NCI-H526 treated with DMSO at 0.1 percent for 48 hours (cell line): ENCODE data around the gene MRPL40.
"Not testable (repeated sequence)": the region's sequence is repeated elsewhere in the genome, so short reads cannot be mapped to it uniquely, and the experiment has no call there.

Experiments
- DNase-seq: peaks from one replicate; lab custom pipeline; 2025; lab: John Stamatoyannopoulos, UW

Gene MRPL40

DNA sequence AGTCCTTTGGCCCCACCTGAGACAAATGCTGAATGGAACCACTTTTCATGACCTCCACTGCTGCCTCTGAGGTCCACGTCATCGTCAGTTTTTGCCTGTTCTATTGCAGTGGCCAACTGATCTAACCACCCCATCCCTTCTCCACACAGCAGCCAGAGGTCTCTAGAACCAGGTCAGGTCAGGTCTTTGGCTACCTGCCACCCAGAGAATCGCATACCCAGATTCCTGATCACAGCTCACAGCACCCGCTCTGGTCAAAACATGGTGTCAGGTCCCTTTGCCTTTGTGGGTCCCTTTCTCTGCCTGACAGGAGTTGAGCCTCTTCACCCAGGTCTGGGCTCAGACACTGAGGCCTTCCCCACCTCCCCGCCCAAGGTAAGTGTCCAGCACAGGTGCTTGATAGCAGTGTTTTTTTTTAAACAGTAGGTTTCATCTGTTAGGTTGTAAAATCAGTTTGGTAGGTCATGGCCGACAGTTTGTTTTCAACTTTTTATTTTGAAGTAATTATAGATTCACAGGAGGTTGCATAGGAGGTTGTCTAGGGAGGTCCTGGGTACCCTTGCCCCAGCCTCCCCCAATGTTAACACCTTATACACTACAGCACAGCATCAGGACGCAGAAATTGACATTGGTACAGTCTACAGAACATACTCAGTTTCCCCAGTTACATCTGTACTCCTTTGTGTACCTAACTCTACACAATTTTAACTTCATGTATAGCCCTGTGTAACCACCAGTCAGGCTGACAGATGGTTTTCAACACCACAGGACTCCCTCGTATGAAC is 8.3 kb downstream of the MRPL40 start:
- DNase-seq, result no peak

DNA sequence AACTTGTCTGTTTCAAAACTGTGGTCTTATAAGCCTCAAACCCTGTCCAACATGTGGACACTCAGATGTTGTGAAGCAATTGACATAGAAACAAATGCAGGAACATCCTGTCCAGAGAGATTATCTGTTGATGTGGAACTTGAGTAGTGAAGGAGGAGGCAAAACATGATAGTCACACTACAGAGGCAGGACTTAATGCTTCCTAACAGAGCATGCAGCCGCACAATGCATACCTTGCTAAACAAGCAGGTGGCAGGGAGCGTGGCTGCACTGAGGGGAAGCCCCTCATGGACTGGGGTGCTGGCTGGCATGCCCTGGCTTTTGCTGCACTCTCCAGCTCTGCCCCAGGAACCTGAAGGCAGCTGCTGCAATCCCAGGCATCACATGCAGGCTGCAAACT is 9.8 kb downstream of the MRPL40 start:
- DNase-seq, result no peak

DNA sequence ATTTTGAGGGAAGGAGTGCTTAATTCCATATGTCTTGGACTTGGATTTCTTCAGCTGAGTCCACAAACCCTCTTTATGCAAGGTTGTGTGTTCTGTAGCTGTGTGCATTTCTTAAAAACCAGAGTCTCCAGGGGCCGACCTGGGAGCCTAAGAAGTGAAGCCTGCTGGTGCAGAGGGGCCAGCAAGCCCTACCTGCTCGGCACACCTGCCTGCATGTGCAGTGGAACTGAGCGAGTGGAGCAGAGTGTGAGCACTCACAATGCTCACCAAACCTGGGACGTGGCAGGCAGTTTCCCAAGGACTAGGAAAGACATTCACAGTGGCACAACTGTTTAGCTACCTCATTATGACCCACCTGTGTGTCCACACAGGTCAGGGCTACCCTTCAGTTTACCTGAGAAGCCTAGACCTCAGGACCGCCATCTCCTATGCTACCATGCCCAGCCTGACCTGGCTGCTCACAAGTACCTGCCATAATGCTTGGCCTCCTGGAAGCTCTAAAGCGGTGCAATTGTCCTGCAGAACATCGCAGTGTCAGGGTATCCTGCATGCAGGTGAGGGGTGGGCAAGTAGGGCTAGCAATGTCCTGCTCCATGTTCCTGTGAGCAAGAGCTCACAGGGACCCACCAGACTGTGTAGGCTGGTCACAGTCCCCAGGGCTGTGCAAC is 11.3 kb downstream of the MRPL40 start:
- no peak for DNase-seq

DNA sequence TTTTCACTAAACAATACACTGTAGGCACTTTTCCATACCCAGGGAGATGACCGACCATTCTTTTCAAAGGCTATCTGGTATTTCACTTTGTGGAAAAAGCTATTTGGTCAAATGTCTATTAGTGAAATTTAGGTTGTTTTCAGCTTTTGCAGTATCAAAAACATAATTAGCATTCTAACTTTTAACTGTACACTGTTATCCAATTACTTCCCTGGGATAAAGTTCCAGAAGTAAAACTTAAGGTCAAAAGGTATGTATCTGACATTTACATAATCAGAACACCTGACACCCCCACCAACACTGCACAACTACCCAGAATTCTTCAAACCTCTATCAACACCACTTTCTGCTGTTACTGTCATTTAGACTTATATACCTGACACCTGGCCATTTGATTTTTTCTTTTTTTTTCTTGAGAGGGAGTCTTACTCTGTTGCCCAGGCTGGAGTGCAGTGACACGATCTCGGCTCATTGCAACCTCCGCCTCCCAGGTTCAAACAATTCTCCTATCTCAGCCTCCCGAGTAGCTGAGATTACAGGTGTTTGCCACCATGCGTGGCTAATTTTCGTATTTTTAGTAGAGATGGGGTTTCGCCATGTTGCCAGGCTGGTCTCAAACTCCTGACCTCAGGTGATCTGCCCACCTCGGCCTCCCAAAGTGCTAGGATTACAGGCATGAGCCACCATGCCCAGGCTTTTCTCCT is 13.1 kb downstream of the MRPL40 start:
- not testable (repeated sequence) for DNase-seq

DNA sequence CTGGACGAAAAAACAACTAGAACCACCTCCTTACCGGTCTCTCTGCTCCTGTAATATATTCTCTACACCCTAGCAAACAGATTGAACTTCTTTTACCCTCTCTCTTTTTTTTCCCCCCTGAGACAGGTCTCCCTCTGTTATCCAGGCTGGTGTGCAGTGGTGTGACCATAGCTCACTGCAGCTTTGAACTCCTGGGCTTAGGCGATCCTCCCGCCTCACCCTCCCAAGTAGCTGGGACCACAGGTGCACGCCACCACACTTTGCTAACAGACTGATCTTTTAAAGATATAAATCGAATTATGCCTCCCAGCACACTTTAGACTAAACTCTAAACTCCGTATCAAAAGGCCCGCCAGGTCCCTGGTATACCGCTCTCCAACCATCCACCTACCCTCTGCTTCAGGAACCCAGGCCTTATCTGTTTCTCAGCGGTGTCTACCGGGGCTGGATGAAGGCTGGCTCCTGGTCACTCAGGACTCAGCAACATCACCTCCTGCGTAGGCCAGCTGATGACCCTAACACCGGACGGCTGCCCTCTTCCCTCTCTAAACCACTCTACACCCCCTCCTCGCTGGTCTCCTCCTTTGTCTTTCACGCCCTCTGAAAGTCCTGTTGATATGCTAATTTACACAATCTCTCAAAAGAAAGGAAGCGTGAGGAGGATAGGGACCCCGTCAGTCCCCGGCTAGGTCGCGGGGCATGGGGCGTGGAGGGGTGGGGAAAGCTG is 14.4 kb downstream of the MRPL40 start:
- no peak for DNase-seq

DNA sequence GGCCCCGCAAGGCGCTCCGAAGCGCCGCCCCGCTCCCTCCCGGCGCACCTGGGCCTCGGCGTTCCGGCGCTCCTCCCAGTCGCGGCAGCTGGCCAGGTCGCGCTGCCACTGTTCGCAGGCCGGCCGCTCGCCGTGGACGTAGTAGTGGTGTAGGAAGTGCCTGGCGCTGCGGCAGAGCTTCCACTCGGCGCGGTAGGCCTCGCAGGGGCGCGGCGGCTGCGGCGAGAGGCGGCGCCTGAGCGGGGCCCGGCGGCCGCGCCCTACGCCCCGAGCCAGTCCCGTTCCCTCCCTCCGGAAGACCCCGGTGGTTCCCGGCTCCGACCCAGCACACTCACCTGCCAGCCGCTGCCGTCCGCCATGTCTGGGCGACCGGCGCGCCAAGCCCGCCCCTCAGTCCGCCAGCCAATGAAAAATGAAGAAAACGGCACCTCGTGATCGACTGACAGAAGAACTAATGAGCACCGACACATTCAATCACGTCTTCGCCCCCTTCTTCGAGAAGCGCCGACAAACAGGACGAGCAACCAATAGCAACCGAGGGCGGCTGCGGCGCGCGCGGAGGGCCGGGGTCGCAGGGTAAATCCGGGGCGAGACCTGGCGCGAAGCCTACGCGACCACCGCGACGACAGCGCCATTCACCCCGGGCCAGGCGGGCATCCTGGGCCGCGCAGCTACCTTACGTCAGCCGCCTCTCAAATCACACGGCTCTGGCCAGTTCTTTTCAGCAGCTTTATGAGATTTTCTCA is 15.2 kb downstream of the MRPL40 start, which contains the start of gene C22orf39:
Gene C22orf39 (minus strand): TSS at position 382 of the 746 bp plus-strand sequence. CDS start 23 bp downstream, at position 359.
- peak; percentile 84 for DNase-seq

DNA sequence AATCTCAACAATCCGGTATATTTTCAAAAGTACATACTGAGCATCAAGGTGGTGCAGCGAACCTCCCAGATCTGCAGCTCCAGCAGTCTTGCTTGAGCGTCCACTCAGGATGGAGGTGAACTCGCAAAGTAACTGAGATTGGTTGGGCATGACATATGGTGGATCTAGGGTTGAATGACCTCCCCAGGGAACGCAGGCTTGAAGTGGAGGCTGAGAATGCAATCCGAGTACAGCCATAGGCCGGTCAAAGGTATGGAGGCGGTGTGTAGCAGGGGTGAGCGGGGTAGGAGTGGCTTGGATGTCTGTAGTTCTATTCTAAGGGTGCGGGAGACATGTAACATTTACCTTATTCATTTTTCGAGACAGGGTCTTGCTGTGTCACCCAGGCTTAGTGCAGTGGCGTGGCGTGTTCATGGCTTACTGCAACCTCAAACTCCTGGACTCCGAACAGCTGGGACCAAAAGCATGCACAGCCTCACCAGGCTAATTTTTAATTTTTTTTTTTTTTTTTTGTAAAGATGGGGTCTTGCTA is 15.8 kb downstream of the MRPL40 start:
- peak; percentile 3 for DNase-seq

DNA sequence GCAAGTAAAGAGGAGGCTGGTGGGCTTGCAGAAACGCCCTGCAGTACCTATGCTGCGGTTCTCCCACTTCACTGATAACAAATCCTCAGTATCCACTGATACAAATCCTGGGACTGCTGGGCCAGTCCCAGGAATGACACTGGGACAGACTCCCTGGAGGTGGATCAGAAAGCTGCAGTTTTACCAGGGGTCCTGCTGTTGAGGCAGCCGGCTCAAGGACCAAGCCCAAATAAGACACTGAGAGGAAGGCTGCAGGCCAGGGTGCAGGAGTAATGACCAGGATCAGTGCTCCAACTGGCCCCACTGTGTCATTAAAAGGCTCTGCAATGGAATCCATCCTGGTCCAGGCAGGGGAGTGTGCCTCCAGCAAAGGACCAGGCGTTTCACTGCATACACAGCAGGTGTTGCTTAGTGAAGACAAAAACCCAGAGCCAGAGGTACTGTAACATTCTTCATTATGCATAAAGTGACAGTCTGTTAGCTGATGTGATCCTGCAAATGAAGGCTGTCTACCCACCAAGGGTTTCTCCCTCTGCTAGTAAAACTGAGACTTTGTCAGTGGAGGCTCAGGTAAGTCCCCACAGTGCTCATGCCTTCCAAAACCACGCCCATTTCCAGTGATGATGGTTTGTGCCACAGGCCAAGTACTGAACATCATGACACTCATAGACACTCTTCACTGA is 16.5 kb downstream of the MRPL40 start:
- no peak for DNase-seq

DNA sequence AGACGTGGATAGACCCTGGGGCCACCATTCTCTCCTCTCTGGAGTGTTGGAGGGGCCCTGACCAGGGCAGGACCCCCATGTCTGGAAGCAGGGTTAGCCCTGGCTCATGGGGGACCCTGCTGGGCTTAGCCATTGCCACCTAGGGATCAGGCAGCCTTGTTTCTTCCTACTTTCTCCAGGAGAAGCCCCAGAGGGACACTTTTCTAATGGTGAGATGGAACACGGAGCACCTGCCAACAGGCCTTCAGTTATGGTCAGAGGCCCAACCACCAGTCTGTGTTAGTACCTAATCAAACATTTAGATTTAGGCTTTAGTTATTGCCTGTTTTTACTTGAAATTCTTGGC is 17.1 kb downstream of the MRPL40 start:
- no peak for DNase-seq

DNA sequence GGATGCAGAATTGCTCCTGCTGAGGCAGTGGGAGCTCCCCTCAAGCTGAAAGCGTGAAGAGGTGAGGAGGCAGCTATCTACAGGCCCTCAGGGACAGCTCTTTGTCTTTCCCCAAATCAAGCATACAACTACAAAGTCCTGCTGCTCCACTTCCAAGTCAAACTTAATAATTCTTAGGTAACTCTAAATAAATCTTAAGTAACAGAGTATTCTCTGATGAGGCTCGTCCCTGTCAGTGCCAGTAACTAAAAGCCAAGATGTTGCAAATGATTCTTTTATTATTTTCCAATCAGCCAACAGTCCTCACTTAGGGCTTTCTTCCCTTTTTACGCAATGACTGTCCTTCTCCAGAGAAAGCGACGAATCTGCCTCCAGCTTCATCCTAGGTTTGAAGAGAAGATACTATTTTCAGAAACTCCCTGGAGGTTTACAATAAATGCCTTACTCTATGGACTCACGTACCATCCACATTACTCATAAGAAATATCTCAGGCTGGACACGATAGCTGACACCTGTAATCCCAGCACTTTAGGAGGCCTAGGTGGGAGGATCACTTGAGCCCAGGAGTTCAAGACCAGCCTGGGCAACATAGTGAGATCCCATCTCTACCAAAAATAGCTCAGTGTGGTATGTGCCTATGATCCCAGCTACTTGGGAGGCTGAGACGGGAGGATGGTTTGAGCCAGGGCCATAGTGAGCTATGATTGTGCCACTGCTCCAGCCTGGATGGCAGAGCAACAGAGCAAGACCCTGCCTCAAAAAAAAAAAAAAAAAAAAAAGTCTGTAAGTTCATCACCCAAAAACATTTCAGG is 18.2 kb downstream of the MRPL40 start:
- DNase-seq, result no peak

DNA sequence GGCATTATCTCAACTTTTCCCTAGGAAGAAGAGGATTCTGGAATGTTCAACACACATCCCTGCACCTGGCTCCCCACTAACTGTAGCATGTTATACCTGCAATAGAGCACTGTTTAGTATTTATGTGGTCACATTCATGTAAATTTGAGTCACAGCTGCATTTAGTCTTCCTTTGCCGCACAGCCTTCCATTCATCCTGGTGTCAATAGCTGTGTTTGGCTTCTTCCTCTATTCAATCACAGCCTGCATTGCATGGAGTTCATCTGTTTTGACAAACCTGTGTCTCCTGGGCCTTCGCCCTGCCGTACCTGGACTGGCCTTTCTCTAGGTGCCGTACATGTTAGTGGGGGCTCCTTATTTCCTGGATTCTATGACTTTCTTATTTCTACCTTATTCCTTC is 19.2 kb downstream of the MRPL40 start:
- DNase-seq, result no peak

DNA sequence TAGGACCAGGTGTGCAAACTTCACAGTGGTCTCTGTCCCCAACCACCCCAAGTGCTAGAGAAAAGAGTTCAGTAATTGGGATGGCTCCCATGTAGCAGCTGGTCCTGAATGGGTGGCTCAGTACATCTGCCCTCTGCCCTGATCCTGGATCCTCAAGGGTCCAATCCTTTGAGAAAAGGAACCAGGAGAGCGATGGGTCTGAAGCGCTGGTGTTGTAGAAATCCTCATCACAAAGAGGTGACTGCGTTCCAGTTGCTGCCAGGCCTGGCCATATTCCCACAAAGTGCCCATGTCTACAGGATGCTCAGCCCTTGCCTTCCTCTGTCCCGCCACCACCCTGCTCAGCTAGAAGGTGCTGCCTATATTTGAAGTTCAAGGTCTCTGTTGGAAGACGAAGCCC is 21.4 kb downstream of the MRPL40 start:
- no peak for DNase-seq

DNA sequence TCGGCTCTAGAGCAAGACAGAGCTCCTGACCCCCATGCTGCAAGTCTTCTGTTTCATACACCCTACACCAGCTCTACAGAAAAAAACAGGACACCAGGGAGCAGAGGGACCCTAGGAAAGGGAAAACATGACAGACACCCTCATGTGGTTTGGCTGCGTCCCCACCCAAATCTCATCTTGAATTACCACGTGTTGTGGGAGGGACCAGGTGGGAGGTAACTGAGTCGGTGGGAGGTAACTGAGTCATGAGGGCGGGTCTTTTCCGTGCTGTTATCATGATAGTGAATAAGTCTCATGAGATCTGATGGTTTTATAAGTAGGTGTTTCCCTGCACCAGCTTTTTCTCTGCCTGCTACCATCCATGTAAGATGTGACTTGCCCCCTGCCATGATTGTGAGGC is 21.8 kb downstream of the MRPL40 start:
- DNase-seq, result no peak

DNA sequence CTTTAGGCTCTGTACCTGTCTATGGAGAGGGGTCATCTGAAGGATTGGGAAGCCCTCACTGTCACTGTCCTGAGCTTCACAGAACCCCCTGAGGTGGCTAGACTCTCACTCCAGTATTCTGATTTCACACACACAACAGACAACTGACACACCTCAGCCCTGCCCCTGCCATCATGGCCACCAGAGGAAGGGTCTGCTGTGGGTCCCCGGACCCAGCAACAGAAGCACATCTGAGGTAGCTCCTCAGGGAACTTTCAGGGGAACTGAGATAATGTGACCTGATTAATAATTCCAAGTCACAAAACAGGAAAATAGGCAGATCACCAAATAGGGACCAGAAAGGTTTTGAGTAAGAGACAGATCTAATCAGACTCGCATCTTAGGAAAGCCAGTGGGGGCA is 22.7 kb downstream of the MRPL40 start:
- DNase-seq, result no peak

DNA sequence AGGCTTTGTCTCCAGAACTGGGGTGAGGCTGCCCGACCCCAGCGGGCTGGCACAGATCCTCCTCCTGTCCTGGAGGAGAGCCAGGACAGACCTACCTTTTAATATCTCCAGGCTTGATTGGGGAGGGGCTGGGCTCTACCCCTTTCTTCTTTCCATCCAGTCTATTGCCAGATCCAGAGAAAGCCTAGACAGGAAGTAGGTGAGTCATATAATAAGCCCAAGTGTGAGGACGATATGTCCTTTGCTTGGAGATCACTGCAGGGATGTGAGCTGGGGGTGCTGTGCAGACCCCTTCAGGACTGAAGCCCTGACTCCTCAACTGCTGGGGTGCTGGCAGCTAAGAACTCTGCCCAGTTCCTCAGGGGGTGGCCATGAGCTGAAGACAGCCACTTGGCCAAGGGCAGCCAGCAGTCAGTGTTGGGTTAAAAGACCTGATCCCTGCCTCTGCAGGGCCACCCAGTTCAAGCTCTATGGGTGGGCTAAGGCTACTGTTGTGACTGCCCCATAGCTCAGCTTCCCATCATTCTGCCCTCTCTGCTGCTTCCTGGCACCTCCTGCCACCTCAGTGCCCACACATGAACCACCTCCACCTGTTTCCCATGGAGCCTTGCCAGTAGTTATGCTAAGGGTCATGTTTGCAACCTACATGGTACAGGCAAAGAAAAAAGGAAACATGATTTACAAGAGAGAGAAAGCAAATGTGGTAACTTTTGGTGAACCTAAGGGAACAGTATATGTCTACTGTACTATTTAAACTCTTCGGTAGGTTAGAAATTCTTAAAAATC is 23.4 kb downstream of the MRPL40 start:
- no peak for DNase-seq

DNA sequence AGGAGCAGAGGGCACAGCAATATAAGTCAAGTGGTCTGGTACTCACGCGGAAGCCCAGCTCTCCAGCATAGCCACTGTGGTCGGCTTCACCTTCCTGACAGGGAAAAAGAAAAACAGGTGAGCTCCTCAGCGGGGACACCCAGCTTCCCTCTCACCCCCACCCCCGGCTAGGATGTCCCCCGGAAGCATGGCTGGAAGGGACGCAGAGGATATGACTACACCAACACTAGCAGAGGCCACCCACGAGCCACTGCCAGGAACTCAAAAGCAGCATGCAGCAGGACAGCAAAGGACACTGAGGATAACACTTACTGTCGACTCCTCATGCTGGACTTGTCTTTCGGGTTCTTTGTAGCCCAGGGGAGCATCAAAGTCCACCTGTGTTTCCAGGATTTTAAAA is 24.2 kb downstream of the MRPL40 start:
- DNase-seq, result no peak

DNA sequence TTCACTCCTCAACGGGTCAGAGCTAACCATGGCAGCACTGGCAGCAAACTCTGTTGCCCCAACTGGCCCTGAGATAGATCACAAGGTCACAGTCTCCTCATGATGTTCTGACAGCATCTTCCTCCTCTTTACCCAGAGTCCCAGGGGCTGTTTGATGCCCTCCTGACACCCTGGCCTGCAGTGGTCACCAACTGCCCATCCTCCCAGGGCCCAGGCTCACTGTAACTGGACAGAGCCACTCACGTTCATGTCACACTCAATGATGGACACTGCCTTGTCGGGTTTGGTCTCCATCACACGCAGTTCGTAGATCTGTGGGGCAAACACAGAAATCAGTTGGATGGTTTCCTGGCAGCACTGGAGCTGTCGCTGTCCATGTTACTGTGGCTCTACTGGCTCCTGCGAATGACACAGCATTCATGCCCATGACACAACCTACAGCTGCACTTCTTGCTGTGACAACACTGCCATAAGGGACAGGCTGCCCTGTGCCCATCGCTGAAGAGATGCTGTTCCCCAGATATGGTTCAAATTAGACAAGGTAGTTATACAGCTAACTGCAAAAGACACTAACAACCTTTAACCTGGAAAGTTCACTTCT is 25.6 kb downstream of the MRPL40 start:
- DNase-seq, result no peak

DNA sequence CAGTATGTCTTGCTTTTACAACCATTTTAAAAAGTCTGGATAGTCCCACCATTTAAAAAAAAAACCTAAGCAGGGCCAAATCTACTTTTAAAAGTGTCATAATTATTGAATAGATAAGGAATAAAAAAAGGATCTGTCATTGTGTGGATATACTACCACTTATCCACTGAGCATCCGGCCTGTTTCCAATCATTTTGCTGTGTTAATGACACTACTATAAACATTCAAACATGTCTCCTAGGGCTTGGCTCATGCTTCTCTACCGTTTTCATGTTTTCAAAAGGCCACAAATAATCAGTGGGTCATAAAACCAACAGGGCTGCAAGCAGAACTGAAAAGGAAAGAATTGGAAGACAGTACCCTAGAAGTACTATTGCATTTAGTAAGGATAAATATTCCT is 27.7 kb downstream of the MRPL40 start:
- DNase-seq, result no peak

DNA sequence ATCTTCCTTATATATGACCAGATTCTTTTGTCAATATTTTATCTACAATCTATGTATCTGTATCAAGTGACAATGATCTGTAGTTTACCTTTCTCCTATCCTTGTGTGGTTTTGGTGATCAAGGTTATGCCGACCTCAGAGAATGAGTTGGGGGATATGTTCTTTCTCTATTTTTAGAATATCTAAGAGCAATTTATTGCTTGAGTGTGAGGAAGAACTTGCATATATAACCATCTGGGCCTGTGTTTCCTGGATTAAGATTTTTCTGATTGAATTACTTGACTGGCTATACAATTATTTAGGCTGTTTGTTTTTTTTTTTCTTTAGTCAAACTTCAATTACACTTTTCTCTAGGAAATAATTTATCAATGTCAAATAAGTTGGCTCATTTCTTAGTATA is 29.2 kb downstream of the MRPL40 start:
- no peak for DNase-seq
